HG02870 (cell line): ENCODE measurements around the gene PIMREG.

ENCODE experiments used
- ATAC-seq: cut with Tn5 transposase; IDR thresholded peaks from one replicate; pipeline ENCODE4 v1.9.1; 2021; ENCODE audit warnings: mild to moderate bottlenecking, moderate library complexity; ENCODE audit not compliant: unreplicated experiment

PIMREG gene

GRCh38 chr17:6437466-6437865 lies 6.8 kb upstream of the PIMREG start:
- ATAC-seq = no peak

DNA sequence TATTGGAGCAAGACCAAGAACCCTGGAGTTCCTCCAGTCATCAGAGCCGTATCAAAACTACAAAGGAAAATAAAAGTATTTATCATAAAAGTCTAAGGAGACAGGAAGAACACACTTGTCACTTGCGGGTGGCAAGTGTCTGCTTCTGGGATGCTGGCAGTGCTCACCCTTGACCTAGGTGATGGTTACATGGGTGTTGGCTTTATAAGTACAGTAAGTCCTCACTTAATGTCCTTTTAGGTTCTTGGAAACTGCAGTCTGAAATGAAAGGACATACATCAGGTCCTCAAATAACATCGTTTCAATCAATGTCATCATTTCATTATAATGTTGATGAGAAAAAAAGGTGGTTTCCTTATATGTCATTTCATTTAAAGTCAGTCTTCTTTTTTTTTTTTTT lies 6.3 kb upstream of the PIMREG start:
- no peak for ATAC-seq

GRCh38 chr17:6439951-6440350 lies 4.3 kb upstream of the PIMREG start:
- ATAC-seq = no peak

DNA sequence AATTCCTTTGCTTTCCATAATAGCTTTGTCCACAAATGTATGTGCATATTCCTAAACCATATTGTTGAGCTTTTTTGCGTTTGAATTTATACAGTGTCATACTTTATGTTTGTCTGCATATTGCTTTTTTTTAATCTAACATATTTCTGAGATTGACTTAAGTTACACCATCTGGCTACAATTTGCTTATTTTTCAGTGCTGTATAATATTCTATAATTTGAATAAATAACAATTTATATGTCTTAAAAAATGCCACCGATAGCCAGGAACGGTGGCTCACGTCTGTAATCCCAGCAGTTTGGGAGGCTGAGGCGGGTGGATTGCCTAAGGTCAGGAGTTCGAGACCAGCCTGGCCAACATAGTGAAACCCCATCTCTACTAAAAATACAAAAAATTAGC lies 1.5 kb upstream of the PIMREG start:
- no peak for ATAC-seq

- no peak for ATAC-seq
Measured at GRCh38 chr17:6444571-6445335, 498 bp downstream of the PIMREG start.

DNA sequence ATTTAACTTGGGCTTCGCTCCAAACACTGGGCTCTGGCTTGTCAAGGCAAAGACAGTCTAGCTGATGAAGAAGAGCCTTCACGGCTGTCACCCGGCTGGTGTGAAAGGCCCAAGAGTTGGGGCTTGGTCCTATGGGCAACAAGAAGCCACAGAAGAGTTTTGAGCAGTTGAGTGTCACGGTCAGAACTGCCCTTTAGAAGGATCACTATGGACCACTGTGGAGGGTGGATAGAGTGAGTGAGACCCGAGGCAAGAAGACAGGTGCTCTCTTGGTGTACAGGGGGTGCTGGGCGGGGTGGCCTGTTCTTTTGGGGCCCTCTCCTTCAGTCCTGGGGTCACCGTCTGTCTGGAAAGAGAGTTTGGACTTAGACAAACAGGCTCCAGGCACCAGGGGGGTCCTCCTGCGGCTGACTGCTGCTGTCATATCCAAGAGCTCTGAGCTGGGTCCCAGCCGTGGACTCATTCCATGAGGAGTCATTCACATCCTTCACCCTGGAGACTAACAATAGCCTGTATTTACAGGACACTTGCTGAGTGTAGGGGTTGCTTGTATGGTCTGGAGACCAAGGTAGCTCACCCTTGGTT lies 2.4 kb downstream of the PIMREG start:
- no peak for ATAC-seq

DNA sequence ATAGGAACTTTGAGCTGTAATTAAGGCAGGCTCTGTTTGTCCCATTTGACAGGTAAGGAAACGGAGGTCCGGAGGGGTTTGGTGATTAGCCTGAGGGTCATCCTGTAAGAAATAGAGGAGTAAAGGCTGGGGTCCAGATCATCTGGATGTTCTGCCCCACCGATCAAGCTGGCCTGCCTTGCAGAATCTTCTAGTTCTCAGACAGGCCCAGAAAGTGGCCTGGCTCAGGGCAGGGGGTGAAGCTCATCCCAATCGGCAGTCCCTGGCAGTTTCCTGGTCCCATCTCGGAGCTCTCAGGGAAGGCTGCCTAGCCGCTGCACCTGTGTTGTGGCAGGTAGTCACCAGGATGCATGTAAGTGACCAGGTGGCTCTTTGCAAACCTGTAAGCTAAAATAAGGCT lies 4.2 kb downstream of the PIMREG start:
- no peak for ATAC-seq

GRCh38 chr17:6449307-6449706 lies 5.1 kb downstream of the PIMREG start:
- ATAC-seq = no peak

- ATAC-seq = no peak
Measured at GRCh38 chr17:6450926-6451832, 6.9 kb downstream of the PIMREG start.

DNA sequence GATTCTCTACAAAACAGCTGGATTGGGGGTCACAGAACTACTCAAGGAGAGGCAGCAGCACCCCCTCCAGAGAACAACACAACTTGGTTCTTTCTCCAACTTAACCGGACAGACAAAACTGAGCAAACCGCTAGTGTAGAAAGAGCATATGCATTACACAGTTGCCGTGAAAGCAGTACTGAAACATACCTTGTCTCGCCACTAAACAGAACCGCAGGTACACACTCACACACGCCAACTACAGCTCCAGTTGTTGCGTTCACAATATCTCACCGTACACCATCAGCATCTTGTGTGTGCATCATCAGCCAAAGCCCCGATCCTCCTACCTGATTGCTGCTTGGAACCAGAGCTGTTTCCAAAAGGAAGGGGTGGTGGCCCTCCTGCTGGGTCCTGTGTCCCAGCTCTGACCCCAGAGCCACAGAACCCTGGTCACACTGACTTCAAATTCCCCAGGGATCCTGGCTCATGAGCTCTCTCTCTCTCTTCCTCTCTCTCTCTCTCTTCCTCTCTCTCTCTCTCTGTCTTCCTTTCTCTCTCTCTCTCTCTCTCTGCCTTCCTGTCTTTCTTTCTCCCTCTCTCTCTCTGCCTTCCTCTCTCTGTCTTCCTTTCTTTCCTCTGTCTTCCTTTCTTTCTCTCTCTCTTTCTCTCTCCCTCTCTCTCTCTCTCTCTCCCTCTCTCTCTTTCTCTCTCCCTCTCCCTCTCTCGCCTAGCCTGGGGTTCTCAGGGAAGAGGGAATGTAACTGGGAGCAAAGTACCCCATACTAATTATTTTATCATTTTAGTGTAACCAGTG lies 8.4 kb downstream of the PIMREG start:
- ATAC-seq = no peak

DNA sequence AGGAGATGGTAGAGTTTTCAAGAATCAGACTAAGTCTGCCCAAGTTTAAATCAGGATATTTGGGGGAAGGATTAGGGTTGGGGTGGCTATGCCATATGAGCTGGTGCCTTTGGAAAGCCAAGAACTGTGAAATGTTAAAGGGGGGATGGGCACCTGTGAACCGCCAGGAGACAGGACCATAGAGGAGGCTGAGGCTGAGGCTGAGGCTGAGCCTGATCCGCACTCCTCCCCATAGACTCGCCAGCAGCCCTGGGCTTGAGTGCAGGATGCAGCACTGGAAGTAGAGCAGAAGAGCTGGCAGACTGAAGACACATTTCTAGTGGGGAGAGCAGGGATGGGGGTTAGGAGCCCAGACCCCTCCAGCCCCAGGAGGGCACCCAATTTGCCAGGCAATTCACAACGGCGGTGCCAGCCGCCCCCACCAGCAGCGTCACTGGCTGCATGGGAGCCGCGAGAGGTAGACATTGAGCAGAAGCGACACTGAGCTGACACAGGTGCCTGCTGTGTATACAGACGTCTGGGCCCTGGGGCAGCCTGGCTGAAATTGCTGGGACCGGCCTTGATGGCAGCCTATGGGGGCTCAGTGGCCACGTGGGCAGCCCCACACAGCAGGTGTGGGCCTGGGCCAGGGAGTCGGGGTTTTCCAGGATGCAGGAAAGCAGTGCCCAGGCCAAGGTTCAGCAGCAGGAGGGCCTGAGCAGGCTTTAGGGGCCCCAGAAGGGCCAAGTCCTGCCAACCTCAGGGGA lies 9.2 kb downstream of the PIMREG start:
- no peak for ATAC-seq

DNA sequence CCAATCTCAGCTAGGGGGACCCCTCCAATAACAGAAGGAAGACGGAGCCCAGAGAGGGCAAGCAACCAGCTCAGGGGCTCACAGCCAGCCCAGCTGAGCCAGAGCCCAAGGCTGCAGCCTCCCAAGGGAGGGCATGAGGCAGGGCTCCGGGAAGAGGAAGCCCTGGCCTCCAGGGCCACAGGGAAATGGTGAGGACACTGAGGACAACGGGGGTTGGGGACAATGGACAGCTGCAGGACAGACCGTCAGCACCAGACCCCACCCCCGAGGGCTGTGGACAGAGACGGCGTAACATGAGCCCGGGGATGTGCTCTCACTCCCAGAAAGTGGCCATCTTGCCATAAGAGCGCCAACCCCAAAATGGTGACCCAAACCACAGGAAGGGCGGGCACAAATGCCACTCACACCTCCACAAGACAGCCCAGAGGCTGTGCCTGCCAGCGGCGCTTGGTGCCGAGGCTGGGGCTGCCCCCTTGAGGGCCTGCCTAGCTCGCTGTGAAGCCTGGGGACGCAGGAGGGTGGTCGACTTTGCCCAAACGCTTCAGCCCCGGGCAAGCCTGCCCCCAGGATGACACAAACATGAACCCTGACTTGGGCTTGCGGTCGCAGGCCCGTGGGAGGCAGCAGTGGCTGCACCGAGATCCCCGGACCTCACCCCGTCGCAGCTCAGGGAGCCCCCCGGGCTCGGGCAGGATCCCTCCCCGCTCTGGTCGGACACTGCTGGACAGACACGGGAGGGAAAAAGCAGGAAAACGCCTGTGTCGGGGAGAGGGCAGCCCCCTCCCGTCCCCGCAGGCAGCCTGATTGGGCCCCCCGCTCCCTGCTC lies 10.5 kb downstream of the PIMREG start:
- no peak for ATAC-seq

DNA sequence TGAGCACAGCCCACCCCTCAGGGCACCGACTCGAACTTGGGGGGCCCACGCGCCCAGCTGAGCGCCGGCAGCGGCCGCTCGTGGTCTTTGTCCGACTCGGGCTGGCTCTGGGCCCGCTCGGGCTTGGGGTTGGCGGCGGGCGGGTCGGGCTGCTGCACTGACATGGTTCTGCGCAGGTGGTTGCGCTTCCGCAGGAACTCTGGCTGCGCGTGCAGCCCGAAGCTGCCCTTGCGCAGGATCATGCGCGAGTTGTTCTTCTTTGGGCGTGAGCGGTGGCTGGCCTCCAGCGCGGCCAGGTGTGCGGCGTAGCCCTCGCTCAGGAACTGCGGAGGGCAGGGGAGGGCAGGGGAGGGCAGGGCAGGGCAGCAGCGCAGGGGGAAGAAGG lies 11.1 kb downstream of the PIMREG start:
- ATAC-seq = no peak

GRCh38 chr17:6456321-6456720 lies 12.1 kb downstream of the PIMREG start:
- ATAC-seq = no peak

GRCh38 chr17:6456914-6457687 lies 12.8 kb downstream of the PIMREG start:
- no peak for ATAC-seq

DNA sequence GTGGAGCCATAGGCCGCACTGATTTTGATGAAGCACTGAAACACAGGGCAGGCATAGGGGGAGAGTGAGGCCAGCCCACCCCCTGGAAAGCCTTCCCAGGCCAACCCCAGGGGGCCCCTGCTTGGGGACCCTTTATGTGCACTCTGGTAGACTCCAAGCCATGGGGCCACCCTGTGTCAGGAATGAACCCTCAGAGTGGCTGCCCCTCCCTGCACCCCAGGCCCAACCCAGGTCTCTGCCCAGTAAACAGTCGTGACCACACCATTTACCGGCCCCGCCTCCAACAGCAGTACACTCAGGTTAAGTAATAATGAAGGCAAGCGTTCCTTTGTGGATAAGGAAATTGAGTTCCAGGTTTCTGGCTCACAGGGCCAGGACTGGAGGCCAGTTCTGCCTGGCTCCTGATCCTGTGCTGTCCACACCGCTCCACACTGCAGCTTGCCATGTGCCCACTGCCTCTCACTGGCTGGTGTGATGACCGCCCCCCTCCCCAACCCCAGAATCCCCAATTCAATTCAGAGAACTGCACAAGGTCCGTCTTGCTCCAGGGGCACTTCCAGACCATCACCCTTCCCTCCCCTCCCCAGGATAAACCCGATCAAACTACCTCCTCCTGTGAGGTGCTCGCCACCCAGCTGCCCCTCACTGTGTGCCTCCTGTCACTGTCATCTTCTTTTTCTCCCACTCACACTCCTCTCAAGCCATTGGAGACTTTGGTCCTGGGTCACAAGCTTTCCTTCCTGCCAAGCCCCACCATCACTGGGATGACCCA lies 13.6 kb downstream of the PIMREG start:
- ATAC-seq = no peak

- ATAC-seq = no peak
Measured at GRCh38 chr17:6458460-6458950, 14.2 kb downstream of the PIMREG start.
